ENCODE data around the gene ITGB1.

GRCh38 chr10:32995066-32995622, 37.1 kb upstream of the ITGB1 start:
- TF ChIP-seq EZH2 (IDR thresholded peaks at IDR 0.05; ENCODE audit: low read depth): no peak
- TF ChIP-seq CTCF (conservative IDR thresholded peaks at IDR 0.05): no peak
